Right lobe of liver (tissue), 4 donors: Measurements from ENCODE around the gene MIA3.

Source experiments
- CTCF ChIP-seq, 4 donors: fragments of 200-600 bp in 3 of 4; fragments of 450-650 bp in 1 of 4; IDR thresholded peaks; one replicate each; pipeline versions ENCODE4 v1.5.1 to v1.8.0; 2016 to 2022; ENCODE audit warnings: antibody characterized with exemption in 4 of 4, mild to moderate bottlenecking in 2 of 4
- POLR2A ChIP-seq: fragments of 450-650 bp; IDR thresholded peaks from one replicate; pipeline ENCODE4 v1.6.1; 2017; ENCODE audit warnings: antibody characterized with exemption, mild to moderate bottlenecking
- donor health status: DM: no; HTN: no; CAD: no.
- donor health status: DM: no; HTN: no; CAD: no.
- donor health status: DM: no; HTN: yes; CAD: no.

- TF ChIP-seq CTCF (IDR thresholded peaks at IDR 0.05) (no peak), POLR2A (no peak)
Measured at GRCh38 chr1:222613627-222614026, 4.3 kb upstream of the MIA3 start.
